ENCODE data around the gene CHI3L2.

DNA sequence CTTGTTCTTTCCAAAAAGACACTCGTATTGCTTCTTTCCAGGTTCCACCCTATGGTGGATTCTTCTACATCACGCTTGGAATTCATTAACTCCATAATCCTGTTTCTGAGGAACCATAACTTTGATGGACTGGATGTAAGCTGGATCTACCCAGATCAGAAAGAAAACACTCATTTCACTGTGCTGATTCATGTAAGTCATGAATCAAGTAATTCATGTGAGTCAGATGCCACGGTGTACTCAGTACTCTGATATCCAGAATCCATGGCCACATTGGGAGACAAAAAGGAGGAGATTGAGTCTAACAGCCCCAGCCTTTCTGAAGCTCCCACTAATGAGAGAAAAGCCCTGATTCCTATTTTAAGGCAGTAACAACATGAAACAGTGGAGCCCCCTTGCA, 7.4 kb downstream of the CHI3L2 start:
- no peak for TF ChIP-seq POLR2A (IDR thresholded peaks at IDR 0.05)
- TF ChIP-seq, protein P1, sequence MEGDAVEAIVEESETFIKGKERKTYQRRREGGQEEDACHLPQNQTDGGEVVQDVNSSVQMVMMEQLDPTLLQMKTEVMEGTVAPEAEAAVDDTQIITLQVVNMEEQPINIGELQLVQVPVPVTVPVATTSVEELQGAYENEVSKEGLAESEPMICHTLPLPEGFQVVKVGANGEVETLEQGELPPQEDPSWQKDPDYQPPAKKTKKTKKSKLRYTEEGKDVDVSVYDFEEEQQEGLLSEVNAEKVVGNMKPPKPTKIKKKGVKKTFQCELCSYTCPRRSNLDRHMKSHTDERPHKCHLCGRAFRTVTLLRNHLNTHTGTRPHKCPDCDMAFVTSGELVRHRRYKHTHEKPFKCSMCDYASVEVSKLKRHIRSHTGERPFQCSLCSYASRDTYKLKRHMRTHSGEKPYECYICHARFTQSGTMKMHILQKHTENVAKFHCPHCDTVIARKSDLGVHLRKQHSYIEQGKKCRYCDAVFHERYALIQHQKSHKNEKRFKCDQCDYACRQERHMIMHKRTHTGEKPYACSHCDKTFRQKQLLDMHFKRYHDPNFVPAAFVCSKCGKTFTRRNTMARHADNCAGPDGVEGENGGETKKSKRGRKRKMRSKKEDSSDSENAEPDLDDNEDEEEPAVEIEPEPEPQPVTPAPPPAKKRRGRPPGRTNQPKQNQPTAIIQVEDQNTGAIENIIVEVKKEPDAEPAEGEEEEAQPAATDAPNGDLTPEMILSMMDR (IDR thresholded peaks at IDR 0.05) = no peak

Measured in adrenal gland (tissue), 5 donors.